ENCODE data around the gene ASB2.

DNA sequence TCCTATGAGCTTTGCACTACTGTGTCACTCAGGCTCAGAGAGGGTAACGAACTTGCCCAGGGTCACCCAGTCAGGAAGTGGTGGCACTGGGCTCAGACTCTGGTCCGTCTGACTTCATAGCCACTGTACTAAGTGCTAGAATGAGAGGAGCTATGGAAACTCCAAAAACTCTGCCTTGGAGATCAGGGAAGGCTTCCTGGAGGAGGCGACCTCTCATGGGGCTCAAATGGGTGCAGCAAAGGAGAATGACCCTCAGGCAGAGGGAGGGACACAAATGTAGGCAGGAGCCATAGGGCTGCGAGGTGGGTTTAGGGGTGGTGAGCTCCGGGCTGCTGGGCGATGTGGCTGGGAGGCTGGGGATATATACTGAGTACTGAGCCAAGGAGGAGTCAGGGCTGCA is 23.9 kb upstream of the ASB2 start:
- TF ChIP-seq CEBPB (IDR thresholded peaks at IDR 0.05; ENCODE audit: low read depth, low read length) (no peak), RFX5 (IDR thresholded peaks at IDR 0.05; ENCODE audit: borderline replicate concordance, low read depth, low read length) (no peak), POLR2A (IDR thresholded peaks at IDR 0.05; ENCODE audit: control extremely low read depth in 1 of 2, low read depth in 2 of 2, low read length in 2 of 2) (no peak)
- TF ChIP-seq, protein P1, sequence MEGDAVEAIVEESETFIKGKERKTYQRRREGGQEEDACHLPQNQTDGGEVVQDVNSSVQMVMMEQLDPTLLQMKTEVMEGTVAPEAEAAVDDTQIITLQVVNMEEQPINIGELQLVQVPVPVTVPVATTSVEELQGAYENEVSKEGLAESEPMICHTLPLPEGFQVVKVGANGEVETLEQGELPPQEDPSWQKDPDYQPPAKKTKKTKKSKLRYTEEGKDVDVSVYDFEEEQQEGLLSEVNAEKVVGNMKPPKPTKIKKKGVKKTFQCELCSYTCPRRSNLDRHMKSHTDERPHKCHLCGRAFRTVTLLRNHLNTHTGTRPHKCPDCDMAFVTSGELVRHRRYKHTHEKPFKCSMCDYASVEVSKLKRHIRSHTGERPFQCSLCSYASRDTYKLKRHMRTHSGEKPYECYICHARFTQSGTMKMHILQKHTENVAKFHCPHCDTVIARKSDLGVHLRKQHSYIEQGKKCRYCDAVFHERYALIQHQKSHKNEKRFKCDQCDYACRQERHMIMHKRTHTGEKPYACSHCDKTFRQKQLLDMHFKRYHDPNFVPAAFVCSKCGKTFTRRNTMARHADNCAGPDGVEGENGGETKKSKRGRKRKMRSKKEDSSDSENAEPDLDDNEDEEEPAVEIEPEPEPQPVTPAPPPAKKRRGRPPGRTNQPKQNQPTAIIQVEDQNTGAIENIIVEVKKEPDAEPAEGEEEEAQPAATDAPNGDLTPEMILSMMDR (IDR thresholded peaks at IDR 0.05; ENCODE audit: control extremely low read depth in 1 of 3, insufficient read depth in 1 of 3, low read depth in 1 of 3, low read length in 3 of 3) = no peak
